GM21526 (cell line): Measurements from ENCODE around the gene COL4A1.
"Not testable (repeated sequence)": the region's sequence is repeated elsewhere in the genome, so short reads cannot be mapped to it uniquely, and the experiment has no call there.

Experiments
- ATAC-seq: cut with Tn5 transposase; IDR thresholded peaks from one replicate; pipeline ENCODE4 v1.9.1; 2021; ENCODE audit warnings: moderate library complexity; ENCODE audit not compliant: unreplicated experiment, low FRiP score

The COL4A1 gene

GRCh38 chr13:110326263-110326904 is 19.4 kb upstream of the COL4A1 start:
- ATAC-seq: no peak

- no peak for ATAC-seq
These were observed 17.2 kb upstream of the COL4A1 start for GRCh38 chr13:110324026-110324749.

- ATAC-seq: no peak
These were observed 16.4 kb upstream of the COL4A1 start for GRCh38 chr13:110323172-110323891.

GRCh38 chr13:110322828-110323171 is 15.8 kb upstream of the COL4A1 start:
- no peak for ATAC-seq

GRCh38 chr13:110322126-110322827 is 15.3 kb upstream of the COL4A1 start:
- ATAC-seq: no peak

- not testable (repeated sequence) for ATAC-seq
These were observed 14.6 kb upstream of the COL4A1 start for GRCh38 chr13:110321573-110321972.

GRCh38 chr13:110320645-110321044 is 13.7 kb upstream of the COL4A1 start:
- ATAC-seq: no peak

- ATAC-seq: no peak
These were observed 13.0 kb upstream of the COL4A1 start for GRCh38 chr13:110319774-110320509.

GRCh38 chr13:110319397-110319773 is 12.4 kb upstream of the COL4A1 start:
- no peak for ATAC-seq

GRCh38 chr13:110318920-110319319 is 12.0 kb upstream of the COL4A1 start:
- no peak for ATAC-seq

GRCh38 chr13:110317496-110318195 is 10.7 kb upstream of the COL4A1 start:
- ATAC-seq: no peak

- ATAC-seq: no peak
These were observed 10.1 kb upstream of the COL4A1 start for GRCh38 chr13:110317093-110317492.

GRCh38 chr13:110316196-110316595 is 9.2 kb upstream of the COL4A1 start:
- ATAC-seq: no peak

- ATAC-seq: no peak
These were observed 7.7 kb upstream of the COL4A1 start for GRCh38 chr13:110314516-110315245.

- not testable (repeated sequence) for ATAC-seq
These were observed 6.8 kb upstream of the COL4A1 start for GRCh38 chr13:110313733-110314132.

GRCh38 chr13:110313261-110313660 is 6.3 kb upstream of the COL4A1 start:
- not testable (repeated sequence) for ATAC-seq

GRCh38 chr13:110312339-110313031 is 5.5 kb upstream of the COL4A1 start:
- ATAC-seq: no peak
